Endothelial cell of umbilical vein (primary cell): Measurements from ENCODE around the gene CHGA. TPM values are rescaled to one million over a fixed set of nuclear protein-coding genes. Genes with fewer than 3 reads are reported as not detected.

Experiments
- BruUV-seq: library from RNA; stranded (reverse); fragments of 400-500 nt; replicated peaks from 2 replicates; lab custom pipeline; 2021; lab: Mats Ljungman, UMichigan
- CTCF ChIA-PET: fragments of 300-600, 350-600 bp; sonication (Branson Sonifier 250); formaldehyde crosslinking; loops from one replicate; lab custom pipeline; 2021; ENCODE audit warnings: antibody characterized with exemption, inconsistent platforms; lab: Charles Lee
- POLR2A ChIA-PET: fragments of 300-600, 350-600 bp; sonication (Branson Sonifier 250); formaldehyde crosslinking; loops from one replicate; lab custom pipeline; 2021; ENCODE audit warnings: antibody characterized with exemption, inconsistent platforms; lab: Charles Lee
- DNase-seq: peaks from one replicate; pipeline ENCODE4 v3.0.0-alpha.2; 2011; ENCODE audit warnings: low read depth, low spot score
- FAIRE-seq: peaks from 2 replicates; lab custom pipeline; 2011; peaks lifted over from hg19 to GRCh38; lab: Jason Lieb, UNC
- H2AFZ ChIP-seq: 2 replicates; pipeline ENCODE4 v1.6.0; 2012; ENCODE audit warnings: low read depth, low read length, control low read depth, inconsistent platforms
- H3K27ac ChIP-seq: 2 replicates; pipeline ENCODE4 v1.5.1; 2011; ENCODE audit warnings: low read depth, mild to moderate bottlenecking, control low read depth, low read length, moderate library complexity; ENCODE audit not compliant: insufficient read depth
- H3K27me3 ChIP-seq, 2 experiments: 2 replicates each; pipeline versions ENCODE4 v1.6.0 to v1.6.1; 2011; ENCODE audit warnings: low read length in 2 of 2, mixed read lengths in 1 of 2; ENCODE audit not compliant: control insufficient read depth in 2 of 2, insufficient read depth in 2 of 2
- H3K36me3 ChIP-seq, 2 experiments: 2 replicates in 1 of 2; 3 replicates in 1 of 2; pipeline ENCODE4 v1.5.1; 2011; ENCODE audit warnings: low read length in 2 of 2, mild to moderate bottlenecking in 1 of 2, moderate library complexity in 1 of 2; ENCODE audit not compliant: control insufficient read depth in 2 of 2, insufficient read depth in 2 of 2; ENCODE audit errors: extremely low read depth in 1 of 2
- H3K4me1 ChIP-seq: 3 replicates; pipeline ENCODE4 v1.5.1; 2011; ENCODE audit warnings: mild to moderate bottlenecking, low read length; ENCODE audit not compliant: control insufficient read depth, insufficient read depth; ENCODE audit errors: extremely low read depth
- H3K4me2 ChIP-seq: 2 replicates; pipeline ENCODE4 v1.6.1; 2011; ENCODE audit warnings: low read length, control low read depth, mixed read lengths; ENCODE audit not compliant: insufficient read depth
- H3K4me3 ChIP-seq, 3 experiments: fragments of 200-600 bp in 1 of 3; sonication (generic), shearing (Covaris generic) in 1 of 3; replicated peaks in 1 of 3; 2 replicates each; pipeline ENCODE4 v1.5.1; 2011 to 2016; ENCODE audit warnings: control low read depth in 3 of 3, low read length in 3 of 3, mild to moderate bottlenecking in 2 of 3, inconsistent platforms in 1 of 3, low read depth in 1 of 3, moderate library complexity in 1 of 3; ENCODE audit not compliant: insufficient read depth in 1 of 3
- H3K79me2 ChIP-seq: 2 replicates; pipeline ENCODE4 v1.6.0; 2012; ENCODE audit warnings: low read length, inconsistent platforms; ENCODE audit not compliant: control insufficient read depth, insufficient read depth
- H3K9ac ChIP-seq: replicated peaks from 2 replicates; pipeline ENCODE3; 2011; ENCODE audit warnings: low read length, control low read depth; ENCODE audit not compliant: insufficient read depth; ENCODE audit errors: extremely low read depth
- H3K9me1 ChIP-seq: replicated peaks from 3 replicates; pipeline ENCODE4 v1.6.0; 2011; ENCODE audit warnings: mild to moderate bottlenecking, low read length; ENCODE audit not compliant: control insufficient read depth, insufficient read depth; ENCODE audit errors: extremely low read depth
- H3K9me3 ChIP-seq: replicated peaks from 2 replicates; pipeline ENCODE4 v1.5.1; 2012; ENCODE audit warnings: low read length, inconsistent platforms; ENCODE audit not compliant: control insufficient read depth, insufficient read depth
- H4K20me1 ChIP-seq: replicated peaks from 2 replicates; pipeline ENCODE3; 2011; ENCODE audit warnings: mild to moderate bottlenecking, low read length; ENCODE audit not compliant: control insufficient read depth, insufficient read depth; ENCODE audit errors: extremely low read depth
- CTCF ChIP-seq, 2 donors: IDR thresholded peaks; 1 replicate in 1 of 2; 2 replicates in 1 of 2; pipeline ENCODE4 v1.5.1; 2011; ENCODE audit warnings: low read length in 2 of 2, mild to moderate bottlenecking in 2 of 2, moderate library complexity in 2 of 2, control low read depth in 1 of 2, inconsistent platforms in 1 of 2, low read depth in 1 of 2; ENCODE audit not compliant: insufficient read depth in 1 of 2; ENCODE audit errors: extremely low read depth in 1 of 2
- EZH2 ChIP-seq: IDR thresholded peaks from 2 replicates; pipeline ENCODE4 v1.6.1; 2012; ENCODE audit warnings: borderline replicate concordance, low read depth, mild to moderate bottlenecking, moderate library complexity, low read length, inconsistent platforms; ENCODE audit not compliant: severe bottlenecking
- FOS ChIP-seq: IDR thresholded peaks from 2 replicates; pipeline ENCODE4 v1.6.1; 2011; ENCODE audit warnings: mild to moderate bottlenecking, low read length, moderate library complexity, borderline replicate concordance; ENCODE audit not compliant: insufficient read depth
- GATA2 ChIP-seq: IDR thresholded peaks from 2 replicates; pipeline ENCODE4 v1.7.0; 2011; ENCODE audit warnings: low read depth, mild to moderate bottlenecking, moderate library complexity, mixed read lengths, low read length; ENCODE audit not compliant: insufficient read length, insufficient read depth
- JUN ChIP-seq: IDR thresholded peaks from 2 replicates; pipeline ENCODE4 v1.6.1; 2011; ENCODE audit warnings: borderline replicate concordance, low read depth; ENCODE audit not compliant: insufficient read length, insufficient read depth
- MAX ChIP-seq: IDR thresholded peaks from 2 replicates; pipeline ENCODE4 v1.6.1; 2011; ENCODE audit not compliant: insufficient read depth, insufficient read length
- MYC ChIP-seq: IDR thresholded peaks from one replicate; pipeline ENCODE4 v1.6.1; 2011; ENCODE audit warnings: mild to moderate bottlenecking, low read depth, low read length
- POLR2A ChIP-seq: IDR thresholded peaks from 2 replicates; pipeline ENCODE4 v1.6.1; 2012; ENCODE audit warnings: low read depth, mild to moderate bottlenecking, control low read depth, low read length
- POLR2AphosphoS5 ChIP-seq: IDR thresholded peaks from 2 replicates; pipeline ENCODE4 v1.6.1; 2012; ENCODE audit warnings: low read depth, mild to moderate bottlenecking, control low read depth, low read length, moderate library complexity; ENCODE audit not compliant: insufficient read depth
- dilution Hi-C: fragments of 300-500 bp; cut with MboI; formaldehyde crosslinking; loops from one replicate; pipeline ENCODE4 v1.15.0; 2019; ENCODE audit warnings: low sequenced_read_pairs; ENCODE audit not compliant: extremely low pct_ligation_motif_present
- intact Hi-C: fragments of 100-400 bp; cut with micrococcal nuclease; formaldehyde crosslinking; loops from one replicate; pipeline ENCODE4 v1.10.0; 2022
- polyA plus RNA-seq, 4 experiments: library from polyadenylated mRNA; depleted of rRNA in 3 of 4; stranded (reverse) in 3 of 4; unstranded in 1 of 4; fragments of >200 nt; gene quantifications; 2 replicates each; pipeline versions ENCODE4 v1.2.1 to v1.2.3, GENCODE V29; 2011 to 2012; ENCODE audit warnings: missing spikeins in 1 of 4
- total RNA-seq: library from RNA; stranded (reverse); gene quantifications from 2 replicates; pipeline ENCODE4 v1.2.3, GENCODE V29; 2021

CHGA gene
- total and polyA plus RNA-seq, 2 donors (not counting 3 experiments of a cell fraction or from before 2014, with no cell fraction given), result not detected

GRCh38 chr14:92967346-92967926 is 44.5 kb downstream of the CHGA start:
- Histone ChIP-seq H3K27ac (no peak overlapping the region), H4K20me1 (no peaks in the 10 kb centered on the region), H3K4me2 (no peak overlapping the region), H3K9me1 (no peaks in the 10 kb centered on the region), H3K4me1 (no peaks in the 10 kb centered on the region), H3K79me2 (no peaks in the 10 kb centered on the region), H3K36me3 (no peaks in the 10 kb centered on the region), H2AFZ (no peak overlapping the region), H3K27me3 (no peaks in the 10 kb centered on the region), H3K4me3 (no peak overlapping the region), H3K9ac (no peak overlapping the region), H3K9me3 (no peaks in the 10 kb centered on the region)
- ChIA-PET POLR2A (no interaction called here), CTCF (no interaction called here)
- no peak for FAIRE-seq
- intact Hi-C loops (no loop called here), dilution Hi-C loops (loop anchor here (25.0 kb wide), 1 partner anchor 170 kb away; no protein-coding TSS in a partner anchor)
- DNase-seq, result no peak
- no TSS peak for BruUV-seq
- TF ChIP-seq POLR2A (no peak), MYC (no peak), CTCF (IDR thresholded peaks at IDR 0.05; ENCODE audit: extremely low read depth in 1 of 2, insufficient read depth in 1 of 2, low read depth in 1 of 2, low read length in 2 of 2) (no peak), MAX (no peak), POLR2AphosphoS5 (no peak), EZH2 (no peak), JUN (no peak), FOS (no peak), GATA2 (no peak)
